HepG2 (cell line): ENCODE data around the gene NPNT. TPM values are rescaled to one million over a fixed set of nuclear protein-coding genes. Genes with fewer than 3 reads are reported as not detected.
"Not testable (repeated sequence)": the region's sequence is repeated elsewhere in the genome, so short reads cannot be mapped to it uniquely, and the experiment has no call there.

Experiments used
- ATAC-seq: fragments of 200-7000 bp; cut with Tn5 transposase; 3 replicates; pipeline ENCODE4 v1.9.1; 2020; ENCODE audit warnings: mild to moderate bottlenecking, moderate library complexity
- BruUV-seq: library from RNA; stranded (reverse); fragments of 400-500 nt; replicated peaks from 2 replicates; lab custom pipeline; 2021; lab: Mats Ljungman, UMichigan
- CTCF ChIA-PET: fragments of 300-600 bp; formaldehyde crosslinking; extraction: SDS; loops from one replicate; lab custom pipeline; 2021; ENCODE audit warnings: low total read pairs, inconsistent platforms, low intra/inter-chr PET ratio; lab: Yijun Ruan, JAX
- POLR2A ChIA-PET: fragments of 350-600 bp; sonication (Branson Sonifier 250); formaldehyde crosslinking; loops from one replicate; lab custom pipeline; 2020; ENCODE audit warnings: antibody characterized with exemption, inconsistent platforms; lab: Yijun Ruan, JAX
- DNase-seq: peaks from one replicate; pipeline ENCODE4 v3.0.0-alpha.2; 2015; ENCODE audit warnings: low spot score
- FAIRE-seq: peaks from 3 replicates; lab custom pipeline; 2011; peaks lifted over from hg19 to GRCh38; lab: Jason Lieb, UNC
- H2AFZ ChIP-seq: one replicate; pipeline ENCODE4 v1.6.1; 2011; ENCODE audit warnings: low read length, inconsistent platforms
- H3K27ac ChIP-seq: fragments of 300-600 bp; 3 replicates; pipeline ENCODE4 v1.8.0; 2011; ENCODE audit warnings: mixed run types, mild to moderate bottlenecking, mixed read lengths, low read length, inconsistent platforms; ENCODE audit not compliant: insufficient read depth; ENCODE audit errors: extremely low read length
- H3K27me3 ChIP-seq, 2 experiments: fragments of 200-600 bp in 1 of 2; 2 replicates in 1 of 2; 3 replicates in 1 of 2; pipeline versions ENCODE4 v1.6.0 to v1.8.0; 2011; ENCODE audit warnings: low read length in 2 of 2, mild to moderate bottlenecking in 2 of 2, moderate library complexity in 2 of 2, inconsistent platforms in 1 of 2; ENCODE audit not compliant: insufficient read depth in 2 of 2, control insufficient read depth in 1 of 2
- H3K36me3 ChIP-seq, 2 experiments: fragments of 200-600 bp in 1 of 2; replicated peaks in 1 of 2; 2 replicates in 1 of 2; 3 replicates in 1 of 2; pipeline versions ENCODE4 v1.5.1 to v1.8.0; 2011; ENCODE audit warnings: low read length in 2 of 2, inconsistent platforms in 1 of 2; ENCODE audit not compliant: insufficient read depth in 2 of 2, control insufficient read depth in 1 of 2
- H3K4me1 ChIP-seq: 2 replicates; pipeline ENCODE4 v1.5.1; 2012; ENCODE audit warnings: low read length, inconsistent platforms; ENCODE audit not compliant: insufficient read depth
- H3K4me2 ChIP-seq: 2 replicates; pipeline ENCODE4 v1.6.0; 2011; ENCODE audit warnings: low read depth, low read length, inconsistent platforms
- H3K4me3 ChIP-seq, 3 experiments: fragments of 200-600 bp in 1 of 3; sonication (generic), shearing (Covaris generic) in 1 of 3; replicated peaks in 1 of 3; 2 replicates each; pipeline ENCODE4 v1.5.1; 2011 to 2016; ENCODE audit warnings: low read length in 3 of 3, inconsistent platforms in 2 of 3, low read depth in 2 of 3, mild to moderate bottlenecking in 2 of 3, control low read depth in 1 of 3, mixed read lengths in 1 of 3; ENCODE audit not compliant: insufficient read depth in 1 of 3
- H3K79me2 ChIP-seq: one replicate; pipeline ENCODE4 v1.6.1; 2011; ENCODE audit warnings: low read length, inconsistent platforms; ENCODE audit not compliant: insufficient read depth
- H3K9ac ChIP-seq: 2 replicates; pipeline ENCODE4 v1.6.0; 2011; ENCODE audit warnings: mild to moderate bottlenecking, low read depth, low read length, inconsistent platforms; ENCODE audit not compliant: insufficient read depth
- H3K9me3 ChIP-seq: 2 replicates; pipeline ENCODE4 v1.5.1; 2012; ENCODE audit warnings: mild to moderate bottlenecking, low read length
- H4K20me1 ChIP-seq: 2 replicates; pipeline ENCODE4 v1.6.0; 2011; ENCODE audit warnings: inconsistent platforms, mild to moderate bottlenecking, low read length, moderate library complexity; ENCODE audit not compliant: insufficient read depth
- SETDB1 ChIP-seq: sonication (generic); formaldehyde crosslinking; IDR thresholded peaks from 2 replicates; pipeline ENCODE4 v1.5.1; 2020; ENCODE audit warnings: missing genetic modification reagents, mild to moderate bottlenecking, borderline replicate concordance
- TEF ChIP-seq: sonication (generic); formaldehyde crosslinking; IDR thresholded peaks from 2 replicates; pipeline ENCODE4 v1.5.0; 2020; ENCODE audit warnings: missing genetic modification reagents
- WGBS: methylation state at CpG from one replicate; pipeline ENCODE4 v1.1.6; 2017; ENCODE audit warnings: low lambda C conversion rate; 5-methylcytosine and 5-hydroxymethylcytosine counted together
- in situ Hi-C: cut with HindIII; loops from 2 replicates; pipeline ENCODE4 v1.10.0; 2017; ENCODE audit warnings: low pct_unique_long_range_greater_than_20kb; ENCODE audit not compliant: extremely low pct_ligation_motif_present
- intact Hi-C: fragments of 100-400 bp; cut with micrococcal nuclease; formaldehyde crosslinking; loops from one replicate; pipeline ENCODE4 v1.10.0; 2022; ENCODE audit not compliant: unreplicated experiment
- polyA plus RNA-seq, 8 experiments: library from polyadenylated mRNA; depleted of rRNA in 3 of 8; stranded (reverse) in 7 of 8; unstranded in 1 of 8; fragments of >200 nt; fragmentation: Illumina TruSeq in 4 of 8; extraction: Trizol in 4 of 8; gene quantifications; 2 replicates each; pipeline versions ENCODE4 v1.2.1 to v1.2.3, GENCODE V29; 2011 to 2016; ENCODE audit warnings: low read depth in 4 of 8, missing spikeins in 1 of 8, mixed read lengths in 1 of 8; ENCODE audit not compliant: insufficient read depth in 1 of 8
- total RNA-seq, 5 experiments: library from RNA; depleted of rRNA; stranded (reverse); fragments of >200 nt; fragmentation: Illumina TruSeq; extraction: Trizol; gene quantifications; 2 replicates each; pipeline ENCODE4 v1.2.3, GENCODE V29; 2016; ENCODE audit warnings: low read depth in 1 of 5
- TF ChIP-seq, protein P1 (sequence below): conservative IDR thresholded peaks from 2 replicates; pipeline ENCODE4 v1.6.1; 2018; ENCODE audit warnings: missing genetic modification reagents

NPNT gene
- total and polyA plus RNA-seq, 2 of the 13 experiments (the other 11 are each of a cell fraction or from before 2014, with no cell fraction given), result 1.1 to 19.1 TPM

DNA sequence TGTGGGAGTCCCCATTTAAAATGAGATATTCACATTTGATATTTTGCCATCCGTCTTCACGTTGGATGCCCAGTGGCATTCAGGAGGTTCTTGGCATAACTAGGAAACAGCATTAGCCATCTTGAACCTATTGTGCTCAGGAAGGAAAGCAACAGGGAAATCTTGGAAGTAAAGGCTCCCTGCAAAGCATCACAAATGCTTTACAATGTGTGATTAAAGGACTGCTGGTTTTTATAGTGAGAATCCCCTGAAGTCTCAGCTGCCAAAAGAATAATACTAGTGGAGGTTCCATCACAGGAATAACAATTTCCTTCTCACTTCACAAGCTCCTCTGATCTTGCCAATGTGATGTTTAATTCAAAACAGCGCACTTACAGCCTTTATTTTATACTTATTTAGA lies 49.7 kb upstream of the NPNT start:
- ATAC-seq, result no peak
- TF ChIP-seq SETDB1 (CRISPR knock-in tag), result no peak
- TF ChIP-seq, protein P1, sequence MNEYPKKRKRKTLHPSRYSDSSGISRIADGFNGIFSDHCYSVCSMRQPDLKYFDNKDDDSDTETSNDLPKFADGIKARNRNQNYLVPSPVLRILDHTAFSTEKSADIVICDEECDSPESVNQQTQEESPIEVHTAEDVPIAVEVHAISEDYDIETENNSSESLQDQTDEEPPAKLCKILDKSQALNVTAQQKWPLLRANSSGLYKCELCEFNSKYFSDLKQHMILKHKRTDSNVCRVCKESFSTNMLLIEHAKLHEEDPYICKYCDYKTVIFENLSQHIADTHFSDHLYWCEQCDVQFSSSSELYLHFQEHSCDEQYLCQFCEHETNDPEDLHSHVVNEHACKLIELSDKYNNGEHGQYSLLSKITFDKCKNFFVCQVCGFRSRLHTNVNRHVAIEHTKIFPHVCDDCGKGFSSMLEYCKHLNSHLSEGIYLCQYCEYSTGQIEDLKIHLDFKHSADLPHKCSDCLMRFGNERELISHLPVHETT (CRISPR knock-in tag), result no peak
- no peak for TF ChIP-seq TEF (CRISPR knock-in tag)
- WGBS, result 100% methylated on average over 3 of the region's 3 CpGs

GRCh38 chr4:105848359-105848758 lies 46.9 kb upstream of the NPNT start:
- FAIRE-seq, ATAC-seq, H3K36me3 ChIP-seq, H2AFZ ChIP-seq, H4K20me1 ChIP-seq, intact Hi-C loops, H3K4me1 ChIP-seq, in situ Hi-C loops, H3K9ac ChIP-seq, H3K79me2 ChIP-seq, POLR2A ChIA-PET, H3K27me3 ChIP-seq, H3K4me3 ChIP-seq, BruUV-seq, H3K9me3 ChIP-seq, DNase-seq, H3K27ac ChIP-seq, H3K4me2 ChIP-seq, CTCF ChIA-PET: not testable (repeated sequence)
- 93% methylated on average over 6 of the region's 6 CpGs for WGBS

More for the DNA sequence above, 49.7 kb upstream of the NPNT start:
- H3K4me2 ChIP-seq, result no peak overlapping the region
- H3K27me3 ChIP-seq, result no peaks in the 10 kb centered on the region
- no peaks in the 10 kb centered on the region for H3K79me2 ChIP-seq
- ChIA-PET CTCF (no interaction called here), POLR2A (no interaction called here)
- H3K4me1 ChIP-seq, result no peaks in the 10 kb centered on the region
- no peak overlapping the region for H2AFZ ChIP-seq
- FAIRE-seq (no peak), DNase-seq (no peak)
- in situ Hi-C loops (no loop called here), intact Hi-C loops (no loop called here)
- H3K4me3 ChIP-seq, result no peak overlapping the region
- H3K36me3 ChIP-seq, result peaks cover 1 to 5% of the 10 kb centered on the region in 2 experiments; a peak in 2 of 5 replicates
- H3K9me3 ChIP-seq, result no peaks in the 10 kb centered on the region
- H3K27ac ChIP-seq, result no peak overlapping the region
- H3K9ac ChIP-seq, result no peak overlapping the region
- no peaks in the 10 kb centered on the region for H4K20me1 ChIP-seq
- no TSS peak for BruUV-seq
